Prostate gland (tissue), 2 donors: ENCODE data around the gene SPSB4.

Experiments used
- POLR2A ChIP-seq: fragments of 450-650 bp; IDR thresholded peaks from one replicate; pipeline ENCODE4 v1.6.1; 2016; ENCODE audit warnings: antibody characterized with exemption, mild to moderate bottlenecking
- POLR2AphosphoS5 ChIP-seq: sonication (generic); formaldehyde crosslinking; IDR thresholded peaks from one replicate; pipeline ENCODE4 v1.6.1; 2017; ENCODE audit warnings: antibody characterized with exemption
- TF ChIP-seq, protein P1 (sequence below), 4 experiments: fragments of 200-600 bp in 2 of 4; fragments of 450-650 bp in 2 of 4; sonication (generic) in 2 of 4; IDR thresholded peaks; 1 replicate in 3 of 4; 2 replicates in 1 of 4; pipeline ENCODE4 v1.5.1; 2016 to 2019; ENCODE audit warnings: antibody characterized with exemption in 4 of 4, mild to moderate bottlenecking in 2 of 4, moderate library complexity in 2 of 4

DNA sequence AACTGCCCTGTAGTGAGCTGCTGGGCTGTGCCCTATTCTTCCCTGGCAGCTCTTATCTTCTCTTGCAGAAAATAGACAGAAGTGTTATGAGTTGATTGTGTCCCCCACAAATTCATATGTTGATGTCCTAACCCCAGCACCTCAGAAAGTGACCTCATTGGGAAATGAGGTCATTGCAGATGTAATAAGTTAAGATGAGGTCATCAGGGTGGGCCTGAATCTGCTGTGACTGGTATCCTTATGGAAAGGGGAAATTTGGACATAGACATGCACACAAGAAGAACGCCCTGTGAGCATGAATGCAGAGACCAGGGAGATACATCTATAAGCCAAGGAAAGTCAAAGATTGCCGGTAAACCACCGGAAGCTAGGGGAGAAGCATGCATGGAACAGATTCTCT, 49.0 kb downstream of the SPSB4 start:
- TF ChIP-seq, protein P1, sequence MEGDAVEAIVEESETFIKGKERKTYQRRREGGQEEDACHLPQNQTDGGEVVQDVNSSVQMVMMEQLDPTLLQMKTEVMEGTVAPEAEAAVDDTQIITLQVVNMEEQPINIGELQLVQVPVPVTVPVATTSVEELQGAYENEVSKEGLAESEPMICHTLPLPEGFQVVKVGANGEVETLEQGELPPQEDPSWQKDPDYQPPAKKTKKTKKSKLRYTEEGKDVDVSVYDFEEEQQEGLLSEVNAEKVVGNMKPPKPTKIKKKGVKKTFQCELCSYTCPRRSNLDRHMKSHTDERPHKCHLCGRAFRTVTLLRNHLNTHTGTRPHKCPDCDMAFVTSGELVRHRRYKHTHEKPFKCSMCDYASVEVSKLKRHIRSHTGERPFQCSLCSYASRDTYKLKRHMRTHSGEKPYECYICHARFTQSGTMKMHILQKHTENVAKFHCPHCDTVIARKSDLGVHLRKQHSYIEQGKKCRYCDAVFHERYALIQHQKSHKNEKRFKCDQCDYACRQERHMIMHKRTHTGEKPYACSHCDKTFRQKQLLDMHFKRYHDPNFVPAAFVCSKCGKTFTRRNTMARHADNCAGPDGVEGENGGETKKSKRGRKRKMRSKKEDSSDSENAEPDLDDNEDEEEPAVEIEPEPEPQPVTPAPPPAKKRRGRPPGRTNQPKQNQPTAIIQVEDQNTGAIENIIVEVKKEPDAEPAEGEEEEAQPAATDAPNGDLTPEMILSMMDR (IDR thresholded peaks at IDR 0.05) = no peak
- TF ChIP-seq POLR2A (no peak), POLR2AphosphoS5 (no peak)
